DOHH2 (cell line): ENCODE data around the gene PILRA.
A peak's percentile ranks its signal among the peaks of the same experiment; 100 is the strongest.

ENCODE experiments used
- H3F3A ChIP-seq: fragments of 200-600 bp; sonication (generic), shearing (Covaris generic); 2 replicates; pipeline ENCODE4 v1.6.0; 2016; ENCODE audit warnings: antibody characterized with exemption, mild to moderate bottlenecking; ENCODE audit not compliant: control insufficient read depth, insufficient read depth
- H3K27ac ChIP-seq: fragments of 200-600 bp; sonication (generic); 2 replicates; pipeline ENCODE4 v1.5.1; 2014; ENCODE audit warnings: low read depth, mild to moderate bottlenecking, low read length, moderate library complexity
- H3K27me3 ChIP-seq: fragments of 200-600 bp; sonication (generic); 2 replicates; pipeline ENCODE4 v1.6.1; 2014; ENCODE audit warnings: mild to moderate bottlenecking, low read length, mixed read lengths; ENCODE audit not compliant: control insufficient read depth
- H3K36me3 ChIP-seq: fragments of 200-600 bp; sonication (generic); 2 replicates; pipeline ENCODE4 v1.6.1; 2014; ENCODE audit warnings: mild to moderate bottlenecking, low read length, moderate library complexity, mixed read lengths; ENCODE audit not compliant: control insufficient read depth
- H3K4me1 ChIP-seq: fragments of 200-600 bp; sonication (generic); 2 replicates; pipeline ENCODE4 v1.6.1; 2014; ENCODE audit warnings: mild to moderate bottlenecking, low read length, mixed read lengths; ENCODE audit not compliant: control insufficient read depth
- H3K4me2 ChIP-seq: fragments of 200-600 bp; sonication (generic); 2 replicates; pipeline ENCODE4 v1.6.0; 2014; ENCODE audit warnings: mild to moderate bottlenecking, low read length, moderate library complexity
- H3K4me3 ChIP-seq: fragments of 200-600 bp; sonication (generic); 2 replicates; pipeline ENCODE4 v1.5.1; 2014; ENCODE audit warnings: mild to moderate bottlenecking, low read length, mixed read lengths
- H3K79me2 ChIP-seq: fragments of 200-600 bp; sonication (generic); 2 replicates; pipeline ENCODE4 v1.6.1; 2014; ENCODE audit warnings: mild to moderate bottlenecking, low read length, mixed read lengths; ENCODE audit not compliant: control insufficient read depth
- H3K9me2 ChIP-seq: fragments of 200-600 bp; sonication (generic); replicated peaks from 2 replicates; pipeline ENCODE4 v1.6.1; 2014; ENCODE audit warnings: mild to moderate bottlenecking, low read length, mixed read lengths; ENCODE audit not compliant: control insufficient read depth
- H3K9me3 ChIP-seq: fragments of 200-600 bp; sonication (generic); 2 replicates; pipeline ENCODE4 v1.6.1; 2014; ENCODE audit warnings: antibody characterized with exemption, low read length, mixed read lengths; ENCODE audit not compliant: control insufficient read depth, insufficient read depth
- H4K20me1 ChIP-seq: fragments of 200-600 bp; sonication (generic); 2 replicates; pipeline ENCODE4 v1.6.0; 2014; ENCODE audit warnings: low read depth, mild to moderate bottlenecking, antibody characterized with exemption, low read length, moderate library complexity; ENCODE audit not compliant: control insufficient read depth, insufficient read depth
- EZH2phosphoT487 ChIP-seq: fragments of 200-600 bp; sonication (generic); IDR thresholded peaks from 2 replicates; pipeline ENCODE4 v1.6.1; 2017; ENCODE audit warnings: borderline replicate concordance, mild to moderate bottlenecking, antibody characterized with exemption, low read length, moderate library complexity, mixed read lengths
- TF ChIP-seq, protein P1 (sequence below): fragments of 200-600 bp; sonication (generic); IDR thresholded peaks from one replicate; pipeline ENCODE4 v1.5.1; 2014; ENCODE audit warnings: antibody characterized with exemption, mild to moderate bottlenecking, low read depth, low read length; ENCODE audit not compliant: poor library complexity, severe bottlenecking

Gene PILRA

DNA sequence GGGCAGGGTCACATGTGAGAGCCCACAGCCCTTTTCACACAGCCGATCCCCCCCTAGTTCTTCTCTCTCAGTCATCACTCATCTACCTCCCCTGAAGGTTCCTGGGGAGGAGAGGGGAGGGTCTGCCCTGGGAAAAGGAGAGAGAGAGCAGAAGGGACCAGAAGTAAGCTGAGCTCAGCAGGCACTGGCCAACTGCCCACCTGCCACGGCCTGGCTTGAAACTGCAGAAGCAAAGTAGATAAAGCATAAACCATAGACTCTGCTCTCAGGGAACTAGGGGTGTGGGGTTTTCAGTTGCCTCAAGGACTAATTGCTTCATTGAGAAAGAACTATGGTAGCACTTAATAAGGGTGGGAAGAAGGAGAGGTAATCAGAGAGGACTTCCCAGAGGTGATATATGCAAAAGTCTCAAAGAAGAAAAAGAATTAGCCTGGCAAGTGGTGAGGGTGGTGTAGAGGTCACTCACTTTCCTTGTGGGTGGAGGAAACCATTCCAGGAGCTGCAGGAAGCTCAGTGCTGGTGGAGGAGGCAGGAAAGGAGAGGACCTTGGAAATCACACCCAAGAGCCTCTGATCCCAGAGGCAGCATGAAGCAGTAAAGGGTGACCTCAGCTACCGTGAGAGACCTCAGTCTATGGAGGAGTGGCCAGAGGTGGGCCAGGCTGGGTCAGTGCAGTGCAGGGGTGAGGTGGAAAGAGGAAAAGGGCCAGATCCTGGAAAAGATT is 17.2 kb downstream of the PILRA start:
- H4K20me1 ChIP-seq: no peaks in the 10 kb centered on the region

DNA sequence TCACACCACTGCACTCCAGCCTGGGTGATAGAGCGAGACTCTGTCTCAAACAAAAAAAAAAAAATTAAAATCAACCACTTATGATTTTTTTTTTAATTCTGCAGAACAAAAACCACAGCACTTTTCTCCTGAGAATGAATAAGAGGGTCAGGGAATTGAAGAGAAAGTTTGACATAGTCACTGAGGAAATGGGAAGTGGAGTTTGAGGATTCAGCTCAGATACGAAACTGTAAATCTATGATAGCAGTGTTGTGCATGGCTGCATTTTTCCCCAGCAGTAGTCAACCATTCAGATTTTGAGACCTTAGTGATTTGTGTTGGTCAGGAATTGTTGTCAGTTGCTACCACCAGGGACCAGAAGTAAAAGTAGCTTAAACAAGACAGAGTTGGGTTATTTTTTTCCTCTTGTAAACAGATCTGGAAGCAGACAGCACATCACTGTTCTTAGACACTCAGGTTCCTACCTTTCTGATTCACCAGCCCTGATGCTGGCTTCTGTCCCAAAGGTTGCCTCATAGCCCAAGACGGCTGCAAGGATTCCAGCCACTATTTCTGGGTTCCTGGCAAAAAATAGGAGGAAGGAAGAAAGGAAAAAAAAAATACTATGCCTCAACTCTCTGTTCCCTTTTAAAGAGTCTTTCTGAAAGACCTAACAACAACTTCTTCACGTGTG is 20.1 kb downstream of the PILRA start:
- Histone ChIP-seq H3K4me3 (peak overlapping the region; percentile 37), H3K27me3 (no peaks in the 10 kb centered on the region), H3K9me3 (no peaks in the 10 kb centered on the region), H3K27ac (peak overlapping the region; percentile 3), H3F3A (peaks cover 11% of the 10 kb centered on the region), H3K4me2 (peak overlapping the region; percentile 54), H3K79me2 (no peaks in the 10 kb centered on the region), H3K9me2 (no peaks in the 10 kb centered on the region), H4K20me1 (no peaks in the 10 kb centered on the region), H3K36me3 (no peaks in the 10 kb centered on the region), H3K4me1 (peaks cover 58% of the 10 kb centered on the region)
- TF ChIP-seq, protein P1, sequence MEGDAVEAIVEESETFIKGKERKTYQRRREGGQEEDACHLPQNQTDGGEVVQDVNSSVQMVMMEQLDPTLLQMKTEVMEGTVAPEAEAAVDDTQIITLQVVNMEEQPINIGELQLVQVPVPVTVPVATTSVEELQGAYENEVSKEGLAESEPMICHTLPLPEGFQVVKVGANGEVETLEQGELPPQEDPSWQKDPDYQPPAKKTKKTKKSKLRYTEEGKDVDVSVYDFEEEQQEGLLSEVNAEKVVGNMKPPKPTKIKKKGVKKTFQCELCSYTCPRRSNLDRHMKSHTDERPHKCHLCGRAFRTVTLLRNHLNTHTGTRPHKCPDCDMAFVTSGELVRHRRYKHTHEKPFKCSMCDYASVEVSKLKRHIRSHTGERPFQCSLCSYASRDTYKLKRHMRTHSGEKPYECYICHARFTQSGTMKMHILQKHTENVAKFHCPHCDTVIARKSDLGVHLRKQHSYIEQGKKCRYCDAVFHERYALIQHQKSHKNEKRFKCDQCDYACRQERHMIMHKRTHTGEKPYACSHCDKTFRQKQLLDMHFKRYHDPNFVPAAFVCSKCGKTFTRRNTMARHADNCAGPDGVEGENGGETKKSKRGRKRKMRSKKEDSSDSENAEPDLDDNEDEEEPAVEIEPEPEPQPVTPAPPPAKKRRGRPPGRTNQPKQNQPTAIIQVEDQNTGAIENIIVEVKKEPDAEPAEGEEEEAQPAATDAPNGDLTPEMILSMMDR: no peak
- TF ChIP-seq EZH2phosphoT487: no peak

More for the DNA sequence above, 17.2 kb downstream of the PILRA start:
- no peaks in the 10 kb centered on the region for H3K9me2 ChIP-seq
- no peak overlapping the region for H3K4me2 ChIP-seq
- H3K27ac ChIP-seq: no peak overlapping the region
- no peaks in the 10 kb centered on the region for H3K36me3 ChIP-seq
- H3K27me3 ChIP-seq: no peaks in the 10 kb centered on the region
- peaks cover 13% of the 10 kb centered on the region for H3F3A ChIP-seq
- H3K4me1 ChIP-seq: peaks cover 49% of the 10 kb centered on the region
- H3K79me2 ChIP-seq: no peaks in the 10 kb centered on the region
- TF ChIP-seq, protein P1: no peak
- TF ChIP-seq EZH2phosphoT487: no peak
- H3K4me3 ChIP-seq: no peak overlapping the region
- no peaks in the 10 kb centered on the region for H3K9me3 ChIP-seq

DNA sequence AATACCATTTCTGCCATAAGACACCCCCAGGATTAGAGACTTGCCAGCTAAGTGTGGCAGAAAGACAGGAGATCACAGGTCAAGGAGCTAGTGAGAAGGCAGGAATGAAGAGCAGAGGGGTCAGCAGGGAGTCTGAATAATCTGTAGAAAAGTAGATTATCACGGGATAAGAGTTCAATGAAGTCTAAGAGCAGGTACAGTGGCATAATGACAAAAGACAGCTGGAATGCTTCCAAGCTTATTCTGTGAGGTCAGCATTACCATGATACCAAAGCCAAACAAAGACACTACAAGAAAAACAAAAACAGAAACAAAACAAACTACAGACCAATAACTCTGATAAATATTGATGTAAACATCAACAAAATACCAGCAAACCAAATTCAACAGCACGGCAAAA is 20.8 kb downstream of the PILRA start:
- Histone ChIP-seq H3K9me2 (no peaks in the 10 kb centered on the region), H3K4me3 (peak overlapping the region; percentile 37; the same call in 1 of the 2 replicates), H3K4me2 (peak overlapping the region; percentile 54), H4K20me1 (no peaks in the 10 kb centered on the region), H3F3A (peaks cover 11% of the 10 kb centered on the region), H3K9me3 (no peaks in the 10 kb centered on the region), H3K27me3 (no peaks in the 10 kb centered on the region), H3K27ac (peak overlapping the region; percentile 3; the same call in 1 of the 2 replicates), H3K79me2 (no peaks in the 10 kb centered on the region), H3K36me3 (no peaks in the 10 kb centered on the region), H3K4me1 (peaks cover 58% of the 10 kb centered on the region)
- TF ChIP-seq EZH2phosphoT487: no peak
- TF ChIP-seq, protein P1: peak; percentile 18
